ENCODE data around the gene MAP3K10.

Gene MAP3K10

GRCh38 chr19:40251244-40251643, 60.0 kb downstream of the MAP3K10 start:
- no peak for DNase-seq

GRCh38 chr19:40251991-40252390, 60.8 kb downstream of the MAP3K10 start:
- no peak for DNase-seq

- no peak for DNase-seq
Measured at GRCh38 chr19:40252395-40252794, 61.2 kb downstream of the MAP3K10 start.

- no peak for DNase-seq
Measured at GRCh38 chr19:40253611-40254092, 62.4 kb downstream of the MAP3K10 start.

GRCh38 chr19:40254714-40255418, 63.6 kb downstream of the MAP3K10 start:
- no peak for DNase-seq

GRCh38 chr19:40255619-40256166, 64.5 kb downstream of the MAP3K10 start:
- DNase-seq, result no peak

GRCh38 chr19:40256512-40256911, 65.3 kb downstream of the MAP3K10 start:
- DNase-seq, result no peak

GRCh38 chr19:40257096-40257517, 65.9 kb downstream of the MAP3K10 start:
- DNase-seq, result no peak

- DNase-seq, result peak in 2 of 4 experiments; percentile 21 to 38
Measured at GRCh38 chr19:40261631-40262030, 70.4 kb downstream of the MAP3K10 start.

- no peak for DNase-seq
Measured at GRCh38 chr19:40262422-40262821, 71.2 kb downstream of the MAP3K10 start.

- DNase-seq, result no peak
Measured at GRCh38 chr19:40263440-40264313, 72.5 kb downstream of the MAP3K10 start.

GRCh38 chr19:40264314-40265054, 73.3 kb downstream of the MAP3K10 start:
- DNase-seq, result no peak
